Activated T-cell treated with anti-CD3 and anti-CD28 coated beads for 48 hours (primary cell): ENCODE measurements around the gene SNCB.
"Not testable (repeated sequence)": the region's sequence is repeated elsewhere in the genome, so short reads cannot be mapped to it uniquely, and the experiment has no call there.

ENCODE experiments used
- DNase-seq: peaks from one replicate; pipeline ENCODE4 v3.0.0-alpha.2; 2020; ENCODE audit warnings: low read depth

SNCB gene

GRCh38 chr5:176597417-176598389, 32.6 kb downstream of the SNCB start:
- DNase-seq, result no peak

- peak; percentile 63 for DNase-seq
Measured at GRCh38 chr5:176596689-176597416, 33.5 kb downstream of the SNCB start.

GRCh38 chr5:176596069-176596644, 34.2 kb downstream of the SNCB start:
- no peak for DNase-seq

GRCh38 chr5:176595386-176595943, 34.9 kb downstream of the SNCB start:
- no peak for DNase-seq

- DNase-seq, result no peak
Measured at GRCh38 chr5:176594554-176594953, 35.8 kb downstream of the SNCB start.

GRCh38 chr5:176593273-176593869, 37.0 kb downstream of the SNCB start:
- DNase-seq, result no peak

GRCh38 chr5:176592573-176592972, 37.8 kb downstream of the SNCB start:
- no peak for DNase-seq

GRCh38 chr5:176591667-176592066, 38.7 kb downstream of the SNCB start:
- not testable (repeated sequence) for DNase-seq

GRCh38 chr5:176590035-176590717, 40.2 kb downstream of the SNCB start:
- DNase-seq, result no peak

- no peak for DNase-seq
Measured at GRCh38 chr5:176589039-176589769, 41.1 kb downstream of the SNCB start.

- no peak for DNase-seq
Measured at GRCh38 chr5:176588297-176588696, 42.0 kb downstream of the SNCB start.

- DNase-seq, result no peak
Measured at GRCh38 chr5:176587398-176587797, 42.9 kb downstream of the SNCB start.

- DNase-seq, result no peak
Measured at GRCh38 chr5:176583076-176583475, 47.3 kb downstream of the SNCB start.

GRCh38 chr5:176581361-176581760, 49.0 kb downstream of the SNCB start:
- DNase-seq, result no peak

GRCh38 chr5:176579323-176579722, 51.0 kb downstream of the SNCB start:
- no peak for DNase-seq

GRCh38 chr5:176578391-176578808, 51.9 kb downstream of the SNCB start:
- no peak for DNase-seq

GRCh38 chr5:176577312-176578176, 52.8 kb downstream of the SNCB start:
- DNase-seq, result no peak

GRCh38 chr5:176575488-176576422, 54.6 kb downstream of the SNCB start:
- DNase-seq, result no peak

- no peak for DNase-seq
Measured at GRCh38 chr5:176575066-176575465, 55.3 kb downstream of the SNCB start.
